GM19452 (cell line): ENCODE measurements around the gene HMOX2.

Experiments used
- ATAC-seq: cut with Tn5 transposase; IDR thresholded peaks from one replicate; pipeline ENCODE4 v1.9.1; 2021; ENCODE audit not compliant: unreplicated experiment

HMOX2 gene

GRCh38 chr16:4552541-4552940 lies 76.3 kb downstream of the HMOX2 start:
- ATAC-seq, result no peak

- no peak for ATAC-seq
Observed at GRCh38 chr16:4556112-4556511, 79.9 kb downstream of the HMOX2 start, which contains the start of gene C16orf96. C16orf96 (plus strand) TSS chr16:4556340; CDS start chr16:4556490, 150 bp downstream.

- no peak for ATAC-seq
Observed at GRCh38 chr16:4556580-4556979, 80.4 kb downstream of the HMOX2 start.

GRCh38 chr16:4557973-4558372 lies 81.8 kb downstream of the HMOX2 start:
- no peak for ATAC-seq
